Thyroid gland (tissue), 4 donors: Measurements from ENCODE around the gene SH3RF3.

Source experiments
- CTCF ChIP-seq, 6 experiments: fragments of 200-600 bp in 3 of 6; fragments of 450-650 bp in 3 of 6; sonication (generic) in 3 of 6; IDR thresholded peaks; one replicate each; pipeline ENCODE4 v1.5.1; 2016 to 2019; ENCODE audit warnings: antibody characterized with exemption in 6 of 6, mild to moderate bottlenecking in 2 of 6, inconsistent platforms in 1 of 6, moderate library complexity in 1 of 6
- POLR2A ChIP-seq, 2 donors: fragments of 450-650 bp; IDR thresholded peaks; one replicate each; pipeline ENCODE4 v1.6.1; 2017; ENCODE audit warnings: antibody characterized with exemption in 2 of 2, mild to moderate bottlenecking in 2 of 2, moderate library complexity in 1 of 2

- TF ChIP-seq CTCF (IDR thresholded peaks at IDR 0.05): no peak
- no peak for TF ChIP-seq POLR2A (IDR thresholded peaks at IDR 0.05)
These were observed 433 bp downstream of the SH3RF3 start for GRCh38 chr2:109129356-109129920.
